ENCODE results near the gene ATP5MK. TPM values are rescaled to one million over a fixed set of nuclear protein-coding genes. Genes with fewer than 3 reads are reported as not detected.

Gene ATP5MK
- total RNA-seq, 1 experiment from 2014 or later: 307 TPM

GRCh38 chr10:103415581-103415980, 19.3 kb upstream of the ATP5MK start:
- no peak for ATAC-seq
- H3K27ac Mint-ChIP-seq: no peak overlapping the region
- H3K4me3 Mint-ChIP-seq: no peak overlapping the region
- no peaks in the 10 kb centered on the region for H3K9me3 Mint-ChIP-seq
- peaks cover 83% of the 10 kb centered on the region for H3K36me3 Mint-ChIP-seq
- ChIA-PET POLR2A (no interaction called here), CTCF (interaction anchor here (1.2 to 2.6 kb wide), 4 partner anchors 10 to 70 kb away, joined by 3 to 15 read pairs (median 4); partner anchors contain the start of gene CALHM2)
- TF ChIP-seq NFATC4 (CRISPR knock-in tag; IDR thresholded peaks at IDR 0.05) (no peak), NR3C1 (CRISPR knock-in tag; conservative IDR thresholded peaks at IDR 0.05; ENCODE audit: low read depth) (no peak), IRF2 (CRISPR knock-in tag; IDR thresholded peaks at IDR 0.05; ENCODE audit: borderline replicate concordance, low read depth) (no peak), GABPB1 (CRISPR knock-in tag; IDR thresholded peaks at IDR 0.05) (no peak), SMAD4 (CRISPR knock-in tag; IDR thresholded peaks at IDR 0.05) (no peak), ZNF317 (CRISPR knock-in tag; IDR thresholded peaks at IDR 0.05; ENCODE audit: borderline replicate concordance, low read depth) (no peak), ZBTB21 (CRISPR knock-in tag; IDR thresholded peaks at IDR 0.05; ENCODE audit: borderline replicate concordance) (no peak), TCF7 (CRISPR knock-in tag; IDR thresholded peaks at IDR 0.05; ENCODE audit: low read depth) (no peak), KAT7 (CRISPR knock-in tag; IDR thresholded peaks at IDR 0.05; ENCODE audit: borderline replicate concordance) (no peak), ZNF416 (CRISPR knock-in tag; IDR thresholded peaks at IDR 0.05) (no peak), ARID4B (CRISPR knock-in tag; IDR thresholded peaks at IDR 0.05; ENCODE audit: borderline replicate concordance) (no peak), ZNF532 (CRISPR knock-in tag; IDR thresholded peaks at IDR 0.05; ENCODE audit: borderline replicate concordance) (no peak), PRDM15 (CRISPR knock-in tag; IDR thresholded peaks at IDR 0.05) (no peak), EMX1 (CRISPR knock-in tag; IDR thresholded peaks at IDR 0.05) (no peak), USF2 (CRISPR knock-in tag; IDR thresholded peaks at IDR 0.05) (no peak), ZNF281 (CRISPR knock-in tag; IDR thresholded peaks at IDR 0.05) (no peak)
- H3K27me3 Mint-ChIP-seq (ENCODE audit: low read depth): no peaks in the 10 kb centered on the region
- no peaks in the 10 kb centered on the region for H3K4me1 Mint-ChIP-seq
- no peak for DNase-seq (ENCODE audit: low spot score)
